CD14-positive monocyte (primary cell): ENCODE data around the gene COQ10B. TPM values are rescaled to one million over a fixed set of nuclear protein-coding genes. Genes with fewer than 3 reads are reported as not detected.

Experiments used
- DNase-seq, 3 donors: peaks; one replicate each; pipeline ENCODE4 v3.0.0-alpha.2; 2011 to 2022
- H2AFZ ChIP-seq: 2 replicates; pipeline ENCODE4 v1.6.0; 2012; ENCODE audit warnings: mild to moderate bottlenecking, low read depth, low read length, inconsistent platforms; ENCODE audit not compliant: insufficient read depth, poor library complexity, severe bottlenecking
- H3K27ac ChIP-seq, 2 donors: 1 replicate in 1 of 2; 2 replicates in 1 of 2; pipeline ENCODE4 v1.5.1; 2012 to 2013; ENCODE audit warnings: low read length in 2 of 2, control low read depth in 1 of 2, inconsistent platforms in 1 of 2, low read depth in 1 of 2, mild to moderate bottlenecking in 1 of 2
- H3K27me3 ChIP-seq, 2 donors: one replicate each; pipeline versions ENCODE4 v1.6.0 to v1.6.1; 2011 to 2013; ENCODE audit warnings: low read length in 2 of 2; ENCODE audit not compliant: control insufficient read depth in 2 of 2, insufficient read depth in 2 of 2
- H3K36me3 ChIP-seq, 2 donors: replicated peaks in 1 of 2; 1 replicate in 1 of 2; 2 replicates in 1 of 2; pipeline versions ENCODE4 v1.5.1 to v1.6.1; 2012 to 2013; ENCODE audit warnings: low read length in 2 of 2, control low read depth in 1 of 2, inconsistent platforms in 1 of 2, mild to moderate bottlenecking in 1 of 2; ENCODE audit not compliant: insufficient read depth in 2 of 2, control insufficient read depth in 1 of 2
- H3K4me1 ChIP-seq, 2 donors: 1 replicate in 1 of 2; 2 replicates in 1 of 2; pipeline versions ENCODE4 v1.5.1 to v1.6.1; 2012 to 2013; ENCODE audit warnings: low read length in 2 of 2, control low read depth in 1 of 2, inconsistent platforms in 1 of 2, mild to moderate bottlenecking in 1 of 2, moderate library complexity in 1 of 2; ENCODE audit not compliant: insufficient read depth in 2 of 2, control insufficient read depth in 1 of 2
- H3K4me2 ChIP-seq: replicated peaks from 2 replicates; pipeline ENCODE3; 2012; ENCODE audit warnings: low read length, moderate library complexity, mild to moderate bottlenecking; ENCODE audit not compliant: poor library complexity, severe bottlenecking; ENCODE audit errors: extremely low read depth
- H3K4me3 ChIP-seq, 3 experiments: fragments of 200-600 bp in 1 of 3; sonication (generic) in 1 of 3; replicated peaks in 1 of 3; 1 replicate in 2 of 3; 2 replicates in 1 of 3; pipeline ENCODE4 v1.5.1; 2011 to 2013; ENCODE audit warnings: low read length in 3 of 3, mild to moderate bottlenecking in 3 of 3, control low read depth in 2 of 3, low read depth in 2 of 3, inconsistent platforms in 1 of 3, moderate library complexity in 1 of 3
- H3K79me2 ChIP-seq: 2 replicates; pipeline ENCODE4 v1.6.0; 2012; ENCODE audit warnings: mild to moderate bottlenecking, control low read depth, inconsistent platforms, low read length, moderate library complexity; ENCODE audit not compliant: insufficient read depth
- H3K9ac ChIP-seq: 2 replicates; pipeline ENCODE4 v1.6.0; 2017; ENCODE audit warnings: low read length, mild to moderate bottlenecking; ENCODE audit not compliant: insufficient read depth, poor library complexity, severe bottlenecking
- H3K9me3 ChIP-seq, 2 donors: replicated peaks in 1 of 2; 1 replicate in 1 of 2; 2 replicates in 1 of 2; pipeline versions ENCODE4 v1.5.1 to v1.6.1; 2012 to 2013; ENCODE audit warnings: low read length in 2 of 2, control low read depth in 1 of 2; ENCODE audit not compliant: control insufficient read depth in 1 of 2, insufficient read depth in 1 of 2
- H4K20me1 ChIP-seq: 2 replicates; pipeline ENCODE4 v1.6.0; 2012; ENCODE audit warnings: mild to moderate bottlenecking, low read length, control low read depth, moderate library complexity; ENCODE audit not compliant: insufficient read depth
- H3K27ac Mint-ChIP-seq, 7 donors: one replicate each; pipeline ENCODE4 v1.8.0; 2020; ENCODE audit warnings: mild to moderate bottlenecking in 7 of 7, mixed read lengths in 7 of 7, moderate library complexity in 6 of 7, inconsistent platforms in 2 of 7
- H3K27me3 Mint-ChIP-seq, 3 donors: one replicate each; pipeline ENCODE4 v1.8.0; 2021 to 2022; ENCODE audit warnings: low read depth in 3 of 3, mild to moderate bottlenecking in 3 of 3, mixed read lengths in 3 of 3, moderate library complexity in 3 of 3, inconsistent platforms in 1 of 3
- H3K36me3 Mint-ChIP-seq, 2 donors: one replicate each; pipeline ENCODE4 v1.8.0; 2020; ENCODE audit warnings: mixed read lengths in 2 of 2, inconsistent platforms in 1 of 2, mild to moderate bottlenecking in 1 of 2
- H3K4me1 Mint-ChIP-seq: one replicate; pipeline ENCODE4 v1.8.0; 2020; ENCODE audit warnings: mild to moderate bottlenecking, mixed read lengths
- H3K4me3 Mint-ChIP-seq, 2 donors: one replicate each; pipeline ENCODE4 v1.8.0; 2020; ENCODE audit warnings: mild to moderate bottlenecking in 2 of 2, mixed read lengths in 2 of 2, moderate library complexity in 1 of 2
- H3K9me3 Mint-ChIP-seq, 7 donors: one replicate each; pipeline ENCODE4 v1.8.0; 2020 to 2022; ENCODE audit warnings: mixed read lengths in 7 of 7, mild to moderate bottlenecking in 6 of 7, moderate library complexity in 6 of 7, inconsistent platforms in 2 of 7
- CTCF ChIP-seq: fragments of 200-600 bp; IDR thresholded peaks from one replicate; pipeline ENCODE4 v1.8.0; 2022; ENCODE audit warnings: antibody characterized with exemption, mild to moderate bottlenecking
- WGBS: methylation state at CpG from one replicate; pipeline ENCODE4 v1.1.5; 2013; ENCODE audit warnings: missing lambda C conversion rate; ENCODE audit not compliant: insufficient coverage; 5-methylcytosine and 5-hydroxymethylcytosine counted together
- intact Hi-C, 2 donors: fragments of 100-400 bp; cut with micrococcal nuclease; formaldehyde crosslinking; loops; one replicate each; pipeline versions ENCODE4 v1.15.0 to v1.15.1; 2023
- polyA plus RNA-seq, 3 donors: library from polyadenylated mRNA; depleted of rRNA in 1 of 3; unstranded in 2 of 3; stranded (reverse) in 1 of 3; fragments of 300-500 nt in 2 of 3; fragments of >200 nt in 1 of 3; fragmentation: Illumina TruSeq in 2 of 3; gene quantifications; 1 replicate in 2 of 3; 2 replicates in 1 of 3; pipeline ENCODE4 v1.2.3, GENCODE V29; 2012 to 2021

COQ10B gene
- polyA plus RNA-seq, 3 donors, result 6.7 to 46.6 (median 38.3) TPM

- no peak for TF ChIP-seq CTCF
- H3K36me3 Mint-ChIP-seq, result peaks cover 60 to 90% of the 10 kb centered on the region in 2 donors
- no peak overlapping the region for H3K9ac ChIP-seq
- H3K4me1 Mint-ChIP-seq, result no peaks in the 10 kb centered on the region
- peaks cover 78% of the 10 kb centered on the region for H4K20me1 ChIP-seq
- H3K27me3 Mint-ChIP-seq, result peaks cover 0 to 2% (median 0%) of the 10 kb centered on the region in 3 donors
- intact Hi-C loops, result loop anchor here in 1 of 2 donors (10.0 kb wide), 1 partner anchor 49 kb away; no protein-coding TSS in a partner anchor
- no peak overlapping the region for H3K4me3 Mint-ChIP-seq
- no peaks in the 10 kb centered on the region for H3K4me1 ChIP-seq
- H3K9me3 Mint-ChIP-seq, result peaks cover 0 to 2% (median 0%) of the 10 kb centered on the region in 7 donors
- H3K27ac ChIP-seq, result no peak overlapping the region
- WGBS, result no CpG with 5 or more reads among the region's 1 CpG
- H3K9me3 ChIP-seq, result no peaks in the 10 kb centered on the region
- peaks cover 62% of the 10 kb centered on the region for H3K79me2 ChIP-seq
- no peak overlapping the region for H3K4me2 ChIP-seq
- DNase-seq, result no peak
- no peak overlapping the region for H3K4me3 ChIP-seq
- H3K27me3 ChIP-seq, result no peaks in the 10 kb centered on the region
- peaks cover 84 to 93% of the 10 kb centered on the region in 2 donors for H3K36me3 ChIP-seq
- no peak overlapping the region for H2AFZ ChIP-seq
- no peak overlapping the region for H3K27ac Mint-ChIP-seq
Measured at GRCh38 chr2:197464175-197464574, 10.8 kb downstream of the COQ10B start.

GRCh38 chr2:197472166-197472565 lies 18.8 kb downstream of the COQ10B start:
- Histone ChIP-seq H2AFZ (no peak overlapping the region), H3K36me3 (peaks cover 80 to 95% of the 10 kb centered on the region in 2 donors), H4K20me1 (peaks cover 56% of the 10 kb centered on the region), H3K4me3 (no peak overlapping the region), H3K79me2 (peaks cover 19% of the 10 kb centered on the region), H3K9ac (no peak overlapping the region), H3K9me3 (no peaks in the 10 kb centered on the region), H3K4me1 (peaks cover 6 to 7% of the 10 kb centered on the region in 2 donors), H3K27me3 (no peaks in the 10 kb centered on the region), H3K27ac (no peak overlapping the region), H3K4me2 (no peak overlapping the region)
- no peak for DNase-seq
- Mint-ChIP-seq H3K27me3 (no peaks in the 10 kb centered on the region), H3K27ac (peak overlapping the region in 2 of 7 donors; percentile 18 to 47), H3K36me3 (peaks cover 65 to 83% of the 10 kb centered on the region in 2 donors), H3K9me3 (peaks cover 0 to 2% (median 0%) of the 10 kb centered on the region in 7 donors), H3K4me1 (peaks cover 8% of the 10 kb centered on the region), H3K4me3 (no peak overlapping the region)
- 100% methylated on average over 4 of the region's 5 CpGs for WGBS
- intact Hi-C loops, result no loop called here
- TF ChIP-seq CTCF, result no peak
